NCI-H2196 treated with DMSO at 0.1 percent for 48 hours (cell line): ENCODE results near the gene COMP.

Experiments
- DNase-seq: peaks from one replicate; lab custom pipeline; 2025; ENCODE audit not compliant: unreplicated experiment; lab: John Stamatoyannopoulos, UW

COMP gene

DNA sequence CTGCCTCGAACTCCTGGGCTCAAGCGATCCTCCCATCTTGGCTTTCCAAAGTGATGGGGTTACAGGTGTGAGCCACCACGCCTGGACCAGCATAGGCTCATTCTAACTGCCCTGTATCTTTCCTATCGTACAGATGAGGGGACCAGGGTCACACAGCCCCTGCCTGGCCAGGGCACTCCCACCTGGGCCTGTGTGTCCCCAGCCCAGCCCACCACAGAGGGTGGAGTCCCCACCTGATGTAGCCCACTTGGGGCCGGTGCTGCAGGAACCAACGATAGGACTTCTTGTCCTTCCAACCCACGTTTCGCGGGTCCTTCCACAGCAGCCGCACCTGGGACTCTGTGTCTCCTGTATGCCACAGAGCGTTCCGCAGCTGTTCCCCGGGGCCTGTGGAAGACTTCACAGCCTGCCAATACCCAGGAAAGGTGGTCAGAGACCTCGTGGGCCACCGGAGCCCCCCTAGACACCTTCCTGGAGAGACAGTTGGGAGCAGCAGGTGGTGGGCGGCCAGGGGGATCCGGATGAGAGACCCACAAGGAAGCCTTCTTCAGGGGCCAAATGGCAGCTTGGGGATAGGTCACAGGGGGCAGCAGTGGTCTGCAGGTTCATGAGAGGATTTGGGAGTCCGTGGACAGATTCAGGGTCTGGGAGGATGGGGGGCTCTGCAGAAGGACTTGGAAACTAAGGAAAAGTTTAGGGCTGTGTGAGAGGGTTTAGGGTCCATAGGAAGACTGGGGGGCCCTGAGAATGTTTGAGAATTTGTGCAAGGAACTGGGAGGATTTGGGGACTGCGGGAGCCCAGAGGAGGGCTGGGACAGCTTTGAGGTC lies 6.9 kb downstream of the COMP start:
- no peak for DNase-seq

GRCh38 chr19:18782559-18783225 lies 8.4 kb downstream of the COMP start:
- DNase-seq: no peak

DNA sequence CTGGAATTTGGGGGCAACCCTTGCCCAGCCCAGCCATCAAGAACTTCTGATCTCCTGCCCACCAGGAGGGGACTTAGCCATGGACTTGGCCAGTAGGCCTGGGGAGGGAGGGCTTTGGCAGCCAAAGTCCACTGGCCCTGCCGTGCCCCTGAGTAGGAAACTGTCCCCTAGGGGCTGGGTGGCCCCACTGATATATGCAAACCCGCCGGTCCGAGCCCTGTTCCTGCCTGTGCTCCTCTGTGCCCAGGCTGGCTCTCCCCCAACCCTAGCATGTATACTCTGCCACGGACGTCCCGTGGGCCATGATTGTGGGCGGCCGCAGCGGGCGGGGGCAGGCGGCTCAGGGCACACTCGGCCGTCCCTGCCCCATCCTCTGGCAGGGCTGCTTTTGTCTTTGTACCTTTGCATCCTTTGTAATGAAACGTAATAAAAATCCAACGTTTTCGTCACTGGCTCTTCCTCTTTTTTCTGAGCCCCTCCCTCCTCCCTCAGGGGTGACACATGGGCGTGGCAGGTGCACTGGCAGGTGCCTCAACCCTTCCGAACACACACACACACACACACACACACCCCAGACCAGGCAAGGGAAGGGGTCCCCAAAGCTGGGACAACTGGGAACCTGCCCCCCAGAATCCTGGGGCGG lies 9.1 kb downstream of the COMP start:
- DNase-seq: no peak

DNA sequence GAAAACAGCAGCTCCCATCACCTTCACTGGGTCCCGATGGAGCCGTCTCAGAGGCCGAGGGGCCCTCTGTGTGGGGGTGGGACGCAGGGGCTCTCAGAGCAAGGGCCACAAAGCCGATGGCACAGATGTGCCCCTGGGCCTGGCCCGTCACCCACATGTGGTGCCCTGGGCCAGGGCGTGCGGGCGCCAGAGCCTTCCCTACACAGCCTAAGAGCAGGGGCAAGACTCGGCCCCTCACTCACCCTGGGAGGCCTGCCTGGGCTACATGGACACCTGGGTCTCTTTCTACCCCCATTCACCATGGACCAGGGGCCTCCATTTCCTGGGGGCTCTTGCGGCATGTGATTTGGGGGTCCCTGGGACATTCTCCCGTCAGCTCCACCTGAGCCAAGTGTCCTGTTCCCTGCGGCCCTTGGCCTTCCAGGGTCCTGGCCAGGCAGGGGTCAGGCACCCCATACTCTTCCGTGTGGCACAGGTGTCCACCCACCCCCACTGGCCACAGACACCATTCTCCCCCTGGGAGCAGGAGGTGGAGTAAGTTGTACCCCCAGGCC lies 10.0 kb downstream of the COMP start:
- DNase-seq: no peak

DNA sequence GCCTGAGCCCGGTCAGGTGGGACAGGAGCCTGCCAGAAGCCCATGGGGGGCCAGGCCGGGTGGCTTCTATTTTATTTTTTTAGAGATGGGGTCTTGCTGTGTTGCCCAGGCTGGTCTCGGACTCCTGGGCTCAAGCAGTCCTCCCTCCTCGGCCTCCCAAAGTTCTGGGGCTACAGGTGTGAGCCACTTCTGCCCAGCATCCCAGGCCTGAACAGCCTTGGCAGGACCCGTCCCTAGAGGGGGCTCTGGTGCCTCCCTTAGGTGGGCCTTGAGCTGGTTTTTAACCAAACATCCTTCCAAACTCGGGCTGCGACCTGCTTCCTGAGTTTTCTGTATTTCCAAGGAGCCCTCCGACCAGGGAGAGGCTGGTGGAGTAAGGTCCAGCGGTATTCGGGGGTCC lies 10.5 kb downstream of the COMP start:
- DNase-seq: no peak

GRCh38 chr19:18780081-18780480 lies 11.0 kb downstream of the COMP start:
- no peak for DNase-seq

GRCh38 chr19:18778826-18779495 lies 12.1 kb downstream of the COMP start:
- DNase-seq: no peak

- no peak for DNase-seq
These were observed 13.1 kb downstream of the COMP start for GRCh38 chr19:18778076-18778389.

GRCh38 chr19:18777301-18778075 lies 13.6 kb downstream of the COMP start:
- DNase-seq: no peak

DNA sequence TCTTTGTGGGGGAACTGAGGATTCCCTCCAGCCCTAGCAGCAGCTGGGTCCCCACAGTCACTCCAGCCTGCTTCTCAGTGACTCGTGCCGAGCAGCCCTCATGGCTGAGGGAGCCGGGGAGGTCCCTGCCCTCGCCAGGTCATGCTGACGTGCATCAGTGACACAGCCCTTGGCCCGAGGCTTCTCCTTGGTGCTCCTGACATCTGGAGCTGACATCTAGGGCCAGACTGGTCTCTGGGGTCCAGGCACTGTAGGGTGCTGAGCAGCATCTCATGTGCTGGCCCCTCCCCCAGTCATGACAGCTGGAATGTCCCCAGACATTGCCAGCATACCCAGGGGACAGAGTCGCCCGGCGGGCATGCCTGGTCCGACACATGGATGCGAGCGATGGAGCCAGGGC lies 14.4 kb downstream of the COMP start:
- DNase-seq: no peak

- no peak for DNase-seq
These were observed 14.9 kb downstream of the COMP start for GRCh38 chr19:18776288-18776594.

DNA sequence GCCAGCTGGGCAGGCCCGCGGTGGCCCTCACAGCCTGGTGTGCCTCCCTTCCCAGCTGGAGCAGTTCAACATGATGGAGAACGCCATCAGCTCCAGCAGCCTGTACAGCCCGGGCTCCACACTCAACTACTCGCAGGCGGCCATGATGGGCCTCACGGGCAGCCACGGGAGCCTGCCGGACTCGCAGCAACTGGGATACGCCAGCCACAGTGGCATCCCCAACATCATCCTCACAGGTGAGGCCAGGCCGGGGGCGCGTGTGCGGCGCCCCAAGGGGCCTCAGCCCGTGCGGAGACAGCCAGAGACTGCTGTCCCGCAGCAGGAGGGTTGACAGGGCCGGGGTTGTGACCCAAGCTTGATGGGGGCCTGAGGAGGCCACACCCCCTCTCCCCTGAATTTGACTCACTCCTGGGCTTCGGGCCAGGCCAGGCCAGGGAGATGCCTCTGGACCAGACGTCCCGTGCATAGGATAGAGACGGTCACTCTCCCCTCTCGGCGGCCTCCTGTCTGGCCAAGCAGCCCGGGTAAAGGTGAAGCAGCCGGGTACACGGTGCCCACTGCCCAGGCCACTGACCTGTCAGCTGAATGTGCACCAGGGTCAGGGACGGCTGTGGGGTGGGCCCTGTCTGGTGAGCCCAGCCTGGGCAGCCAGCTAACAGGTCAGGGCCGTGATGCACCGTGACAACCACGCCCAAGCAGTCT lies 15.4 kb downstream of the COMP start:
- no peak for DNase-seq

- DNase-seq: no peak
These were observed 16.2 kb downstream of the COMP start for GRCh38 chr19:18774782-18775444.

DNA sequence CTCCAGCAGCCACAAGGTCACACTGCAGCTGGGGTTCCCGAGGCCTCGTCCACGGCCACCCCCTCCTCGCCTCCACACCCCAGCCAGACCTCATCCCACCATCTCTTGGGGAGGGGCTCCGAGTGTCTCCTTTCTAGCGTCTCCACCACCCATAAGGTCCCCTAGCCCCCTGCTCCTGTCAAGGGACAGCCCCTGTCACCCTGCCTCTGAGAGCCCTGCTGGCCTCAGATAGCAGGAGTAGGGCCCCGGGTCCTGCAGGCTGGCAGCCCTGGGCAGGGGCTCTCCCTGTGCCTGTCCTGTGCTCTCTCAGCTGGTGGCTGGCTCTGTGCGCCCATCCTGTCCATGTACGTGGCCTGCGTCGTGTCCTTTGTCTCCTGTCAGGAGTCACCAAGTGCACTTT lies 17.0 kb downstream of the COMP start:
- no peak for DNase-seq

- no peak for DNase-seq
These were observed 17.4 kb downstream of the COMP start for GRCh38 chr19:18773682-18774081.

DNA sequence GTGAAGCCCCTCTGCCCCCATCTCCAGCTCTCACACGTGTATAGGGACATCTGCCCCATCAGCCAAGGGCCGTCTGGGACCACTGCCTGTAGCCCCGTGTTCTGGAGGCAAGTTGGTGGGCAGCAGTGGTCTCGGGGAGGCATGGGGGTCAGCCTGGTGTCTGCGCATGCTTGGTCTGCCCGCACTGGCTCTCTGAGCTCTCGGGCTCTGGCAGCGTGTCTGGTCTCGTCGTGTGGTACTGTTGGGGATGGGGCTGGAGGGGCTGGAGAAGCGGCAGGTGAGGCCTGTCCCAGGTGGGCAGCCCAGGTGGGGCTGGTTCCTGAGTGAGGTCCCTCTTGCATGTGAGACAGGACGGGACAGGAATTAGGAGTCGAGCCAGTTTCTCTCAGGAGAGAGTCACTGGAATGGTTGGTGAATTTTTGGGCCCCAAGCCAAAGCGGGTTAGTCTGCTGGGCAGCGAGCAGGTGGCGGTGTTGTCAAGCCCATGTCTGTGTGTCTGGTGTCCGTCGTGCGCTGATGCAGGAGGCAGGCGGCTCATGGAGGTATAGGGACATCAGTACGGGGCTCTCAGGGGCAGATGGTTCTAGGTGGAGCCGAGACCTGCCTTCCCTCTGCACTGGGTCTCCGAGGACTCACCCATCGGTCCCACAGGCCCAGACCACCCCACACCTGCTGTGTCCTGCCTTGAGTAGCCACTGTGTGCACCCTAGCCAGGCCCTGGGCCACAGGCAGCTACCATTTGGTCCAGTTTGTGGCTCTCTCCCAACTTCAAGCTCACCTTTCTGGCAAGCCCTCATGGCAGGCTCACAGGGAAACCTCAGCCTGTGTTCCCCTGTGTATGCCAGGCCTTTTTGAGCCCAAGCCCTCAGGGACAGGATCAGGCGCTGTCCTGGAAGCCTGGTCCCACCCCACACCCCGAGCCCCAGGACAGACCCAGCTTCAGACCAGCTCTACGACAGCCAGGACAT lies 18.2 kb downstream of the COMP start:
- no peak for DNase-seq

DNA sequence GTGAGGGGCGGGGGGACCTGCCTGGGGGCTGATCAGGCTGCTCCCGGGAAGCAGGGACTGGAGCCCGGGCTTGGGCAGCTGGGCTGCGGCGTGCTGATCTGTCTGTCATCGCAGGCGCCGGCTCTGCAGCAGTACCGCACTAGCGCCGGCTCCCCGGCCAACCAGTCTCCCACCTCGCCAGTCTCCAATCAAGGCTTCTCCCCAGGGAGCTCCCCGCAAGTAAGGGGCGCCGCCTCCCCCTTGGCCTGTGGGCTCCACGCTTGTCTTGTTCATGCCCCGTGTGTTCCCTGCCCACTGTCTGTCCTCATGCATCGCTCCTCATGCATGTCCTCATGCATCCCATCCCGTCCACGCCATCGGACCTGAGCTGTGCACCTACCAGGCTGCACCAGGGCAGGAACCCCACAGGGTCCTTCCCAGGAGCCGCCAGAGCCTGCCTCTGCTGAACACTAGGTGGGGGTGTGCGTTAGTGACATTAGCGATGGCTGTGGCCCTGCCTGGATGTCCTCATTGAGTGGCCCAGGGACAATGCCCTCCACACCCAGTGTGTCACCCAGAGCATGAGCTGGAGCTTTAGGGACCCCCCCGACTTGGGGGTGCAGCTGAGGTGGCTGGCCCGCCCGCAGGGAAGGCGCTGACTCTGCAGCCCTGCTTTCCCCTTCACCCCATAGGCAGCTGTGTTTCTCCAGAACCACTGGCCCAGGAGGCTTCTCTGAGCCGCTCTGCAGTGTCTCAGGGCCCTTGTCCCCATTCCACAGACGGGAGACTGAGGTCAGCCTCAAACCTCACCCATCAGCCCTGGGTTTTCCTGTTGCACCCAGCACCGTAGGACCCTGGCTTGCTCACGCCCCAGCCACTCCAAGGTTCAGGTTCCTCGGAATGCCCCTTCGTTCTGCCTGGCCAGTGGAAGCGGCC lies 19.5 kb downstream of the COMP start:
- no peak for DNase-seq
